Upper lobe of left lung (tissue), 6 donors: Measurements from ENCODE around the gene COL2A1. TPM values are rescaled to one million over a fixed set of nuclear protein-coding genes. Genes with fewer than 3 reads are reported as not detected.
A peak's percentile ranks its signal among the peaks of the same experiment; 100 is the strongest.

Experiments used
- ATAC-seq, 2 donors: fragments of 200-7000 bp; cut with Tn5 transposase; one replicate each; pipeline ENCODE4 v1.9.1; 2022; ENCODE audit warnings: mild to moderate bottlenecking in 2 of 2, moderate library complexity in 2 of 2; ENCODE audit not compliant: low FRiP score in 2 of 2
- DNase-seq, 2 donors: peaks; one replicate each; pipeline ENCODE4 v3.0.0-alpha.2; 2019 to 2020
- H3K27ac ChIP-seq, 4 donors: fragments of 200-600 bp; sonication (generic); one replicate each; pipeline ENCODE4 v1.5.1; 2016 to 2019
- H3K27me3 ChIP-seq, 4 donors: fragments of 200-600 bp; sonication (generic); one replicate each; pipeline ENCODE4 v1.5.1; 2017 to 2019
- H3K36me3 ChIP-seq, 4 donors: fragments of 200-600 bp; sonication (generic); one replicate each; pipeline ENCODE4 v1.5.1; 2016 to 2019
- H3K4me1 ChIP-seq, 4 donors: fragments of 200-600 bp; sonication (generic); one replicate each; pipeline ENCODE4 v1.5.1; 2018 to 2019
- H3K4me3 ChIP-seq, 4 donors: fragments of 200-600 bp; sonication (generic); one replicate each; pipeline ENCODE4 v1.5.1; 2017 to 2019; ENCODE audit warnings: mild to moderate bottlenecking in 2 of 4, moderate library complexity in 1 of 4
- H3K9me3 ChIP-seq, 4 donors: fragments of 200-600 bp; sonication (generic); one replicate each; pipeline ENCODE4 v1.5.1; 2018 to 2019
- EP300 ChIP-seq, 4 donors: sonication (generic); formaldehyde crosslinking; IDR thresholded peaks; one replicate each; pipeline ENCODE4 v1.5.1; 2017; ENCODE audit warnings: antibody characterized with exemption in 4 of 4, control low read depth in 2 of 4
- POLR2A ChIP-seq, 4 donors: fragments of 450-650 bp; IDR thresholded peaks; one replicate each; pipeline ENCODE4 v1.5.1; 2016 to 2017; ENCODE audit warnings: antibody characterized with exemption in 4 of 4, mild to moderate bottlenecking in 2 of 4
- POLR2AphosphoS5 ChIP-seq, 2 donors: sonication (generic); formaldehyde crosslinking; IDR thresholded peaks; one replicate each; pipeline ENCODE4 v1.5.1; 2017; ENCODE audit warnings: antibody characterized with exemption in 2 of 2
- WGBS, 2 donors: methylation state at CpG; one replicate each; pipeline ENCODE4 v1.1.5; 2017 to 2018; 5-methylcytosine and 5-hydroxymethylcytosine counted together
- total RNA-seq, 6 donors: library from RNA; depleted of rRNA in 4 of 6; stranded (reverse); fragments of >200 nt in 4 of 6; gene quantifications; one replicate each; pipeline versions ENCODE4 v1.1.0 to v1.2.1, GENCODE V29; 2016 to 2021
- TF ChIP-seq, protein P1 (sequence below), 6 experiments: fragments of 450-650 bp in 4 of 6; fragments of 200-600 bp in 2 of 6; sonication (generic) in 2 of 6; IDR thresholded peaks; one replicate each; pipeline ENCODE4 v1.5.1; 2016 to 2019; ENCODE audit warnings: antibody characterized with exemption in 6 of 6
- donor health status: DM: no; HTN: no; CAD: no; lungs with moderate emphysema.
- donor health status: DM: no; HTN: yes; CAD: no; lungs with severe emphysema.

The COL2A1 gene
- total RNA-seq, 6 donors from 2014 or later, result 0.34 TPM; not detected in 5

DNA sequence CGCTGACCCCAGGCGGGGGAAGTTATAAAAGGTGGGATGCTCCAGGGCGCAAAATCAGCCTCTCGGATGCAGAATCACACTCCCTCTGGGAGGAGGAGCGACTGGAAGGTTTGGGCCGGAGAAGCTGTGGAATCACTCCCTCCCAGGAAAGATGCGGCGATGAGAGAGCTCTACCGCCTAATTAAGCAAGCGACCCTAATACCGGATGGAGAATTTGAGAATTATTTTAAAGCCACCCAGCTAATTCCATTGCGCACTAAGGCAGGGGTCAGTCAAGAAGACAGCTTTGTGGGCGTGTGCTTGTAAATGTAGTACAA is 1.9 kb downstream of the COL2A1 start:
- no peaks in the 10 kb centered on the region for H3K9me3 ChIP-seq
- ATAC-seq (no peak), DNase-seq (no peak)
- H3K4me3 ChIP-seq, result peak overlapping the region in 2 of 4 donors; percentile 46 to 51
- 7 to 8% methylated on average over 13 of the region's 13 CpGs for WGBS, 2 donors
- no peak overlapping the region for H3K27ac ChIP-seq
- H3K27me3 ChIP-seq, result peaks cover 0 to 45% (median 35%) of the 10 kb centered on the region in 4 donors
- H3K4me1 ChIP-seq, result peaks cover 41 to 47% (median 44%) of the 10 kb centered on the region in 4 donors
- H3K36me3 ChIP-seq, result no peaks in the 10 kb centered on the region
- TF ChIP-seq, protein P1, sequence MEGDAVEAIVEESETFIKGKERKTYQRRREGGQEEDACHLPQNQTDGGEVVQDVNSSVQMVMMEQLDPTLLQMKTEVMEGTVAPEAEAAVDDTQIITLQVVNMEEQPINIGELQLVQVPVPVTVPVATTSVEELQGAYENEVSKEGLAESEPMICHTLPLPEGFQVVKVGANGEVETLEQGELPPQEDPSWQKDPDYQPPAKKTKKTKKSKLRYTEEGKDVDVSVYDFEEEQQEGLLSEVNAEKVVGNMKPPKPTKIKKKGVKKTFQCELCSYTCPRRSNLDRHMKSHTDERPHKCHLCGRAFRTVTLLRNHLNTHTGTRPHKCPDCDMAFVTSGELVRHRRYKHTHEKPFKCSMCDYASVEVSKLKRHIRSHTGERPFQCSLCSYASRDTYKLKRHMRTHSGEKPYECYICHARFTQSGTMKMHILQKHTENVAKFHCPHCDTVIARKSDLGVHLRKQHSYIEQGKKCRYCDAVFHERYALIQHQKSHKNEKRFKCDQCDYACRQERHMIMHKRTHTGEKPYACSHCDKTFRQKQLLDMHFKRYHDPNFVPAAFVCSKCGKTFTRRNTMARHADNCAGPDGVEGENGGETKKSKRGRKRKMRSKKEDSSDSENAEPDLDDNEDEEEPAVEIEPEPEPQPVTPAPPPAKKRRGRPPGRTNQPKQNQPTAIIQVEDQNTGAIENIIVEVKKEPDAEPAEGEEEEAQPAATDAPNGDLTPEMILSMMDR (IDR thresholded peaks at IDR 0.05), result no peak
- TF ChIP-seq POLR2AphosphoS5 (IDR thresholded peaks at IDR 0.05) (no peak), POLR2A (IDR thresholded peaks at IDR 0.05) (no peak), EP300 (IDR thresholded peaks at IDR 0.05) (no peak)

DNA sequence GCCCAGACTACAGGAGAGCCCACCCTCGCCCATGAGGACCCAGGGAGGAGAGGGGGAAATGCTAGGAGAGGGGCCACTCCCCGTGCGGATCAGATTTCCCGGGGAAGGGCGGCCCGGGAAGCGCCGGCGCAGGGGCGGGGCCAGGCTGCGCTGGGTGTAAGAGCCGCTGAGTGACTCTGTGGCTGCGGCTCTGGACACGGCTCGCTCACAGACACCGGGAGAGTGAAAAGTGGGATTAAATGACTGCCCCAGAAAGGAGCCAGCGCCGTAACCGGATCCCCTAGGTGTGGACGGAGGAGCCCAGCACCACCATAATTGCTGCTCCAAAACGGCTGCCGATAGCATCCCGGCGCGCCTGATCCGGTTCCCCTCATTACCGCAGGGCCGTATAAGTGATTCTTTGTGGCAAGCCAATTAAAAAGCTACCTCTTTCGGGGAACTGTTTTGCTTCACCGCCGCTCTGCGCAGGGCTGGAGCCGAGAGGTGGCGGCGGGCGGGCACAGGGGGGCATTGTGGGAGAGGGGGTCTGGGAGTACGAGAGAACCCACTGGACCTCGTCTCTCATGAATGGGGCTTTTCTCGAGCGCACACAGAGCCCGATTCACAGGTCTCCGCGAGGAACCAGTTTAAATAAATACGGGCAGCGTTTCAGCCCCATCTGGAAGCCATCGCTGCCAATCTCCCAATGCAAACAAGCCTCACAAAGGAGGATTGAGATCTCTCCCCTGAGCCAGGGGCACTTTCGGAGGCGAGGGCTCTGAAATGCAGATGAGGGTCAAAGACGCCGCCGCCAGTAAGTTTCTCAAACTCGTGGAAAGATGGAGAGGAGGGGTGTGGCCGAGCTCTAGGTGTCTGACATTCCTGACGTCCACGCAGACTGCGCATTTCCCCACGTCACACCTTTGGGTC is 2.5 kb downstream of the COL2A1 start:
- DNase-seq (peak; percentile 53 to 90), ATAC-seq (peak; percentile 78 to 90)
- Histone ChIP-seq H3K36me3 (no peaks in the 10 kb centered on the region), H3K27ac (no peak overlapping the region), H3K9me3 (no peaks in the 10 kb centered on the region), H3K27me3 (peaks cover 0 to 45% (median 35%) of the 10 kb centered on the region in 4 donors), H3K4me3 (peak overlapping the region; percentile 2 to 51 (median 38)), H3K4me1 (peaks cover 41 to 47% (median 44%) of the 10 kb centered on the region in 4 donors)
- 0 to 2% methylated on average over 30 to 57 of the region's 57 CpGs for WGBS, 2 donors
- TF ChIP-seq POLR2A (IDR thresholded peaks at IDR 0.05), result no peak
- TF ChIP-seq EP300 (IDR thresholded peaks at IDR 0.05), result no peak
- TF ChIP-seq, protein P1 (IDR thresholded peaks at IDR 0.05), result no peak
- TF ChIP-seq POLR2AphosphoS5 (IDR thresholded peaks at IDR 0.05), result no peak

DNA sequence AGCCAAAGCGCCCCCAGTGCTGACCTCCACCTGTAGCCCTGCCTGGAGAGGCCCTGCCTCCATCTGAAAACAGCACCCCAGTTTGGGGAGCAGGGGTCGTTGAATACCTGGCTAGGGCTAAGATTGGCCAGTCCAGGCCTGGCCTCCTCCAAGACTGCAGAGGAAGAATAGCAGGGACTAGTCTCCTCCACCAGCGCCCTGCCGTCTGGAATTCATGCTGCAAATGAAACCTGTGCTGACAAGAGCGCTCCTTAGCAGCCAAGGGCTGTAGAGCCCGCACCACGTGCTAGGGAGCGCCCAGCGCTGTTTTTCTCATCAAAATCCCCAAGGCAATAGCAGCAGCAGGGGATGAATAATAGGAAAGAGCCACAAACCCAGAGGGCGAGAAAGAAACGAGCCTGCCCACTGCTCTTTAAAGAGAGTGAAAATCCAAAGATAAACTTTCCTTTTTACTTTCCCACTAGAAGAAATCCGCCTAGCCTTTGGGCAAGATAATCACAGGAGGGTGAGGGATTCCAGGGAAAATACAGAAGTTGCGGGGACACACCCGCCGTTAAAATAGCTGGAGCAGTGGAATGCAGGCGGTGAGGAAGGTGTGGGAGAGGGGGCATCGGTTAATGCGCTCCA is 3.3 kb downstream of the COL2A1 start:
- H3K27ac ChIP-seq, result no peak overlapping the region
- WGBS, 2 donors, result 12 to 13% methylated on average over 15 to 17 of the region's 18 CpGs
- DNase-seq, result peak in 1 of 2 donors; percentile 53

DNA sequence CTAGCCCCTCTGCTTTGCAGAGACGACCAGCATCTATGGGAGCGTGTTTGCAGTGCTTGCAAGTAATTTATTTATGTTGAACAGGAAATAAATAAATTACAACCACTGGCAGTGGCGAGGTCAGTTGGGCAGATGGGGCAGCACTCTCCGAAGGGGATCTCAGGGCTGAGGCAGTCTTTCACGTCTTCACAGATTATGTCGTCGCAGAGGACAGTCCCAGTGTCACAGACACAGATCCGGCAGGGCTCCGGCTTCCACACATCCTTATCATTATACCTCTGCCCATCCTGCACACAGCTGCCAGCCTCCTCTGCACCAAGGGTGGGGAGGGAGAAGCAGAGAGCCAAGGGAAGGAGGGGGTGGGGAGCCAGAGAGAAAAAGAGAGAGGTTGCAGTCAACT is 4.5 kb downstream of the COL2A1 start:
- Histone ChIP-seq H3K36me3 (no peaks in the 10 kb centered on the region), H3K27ac (no peak overlapping the region), H3K9me3 (no peaks in the 10 kb centered on the region), H3K27me3 (peaks cover 0 to 36% (median 25%) of the 10 kb centered on the region in 4 donors), H3K4me1 (peaks cover 38 to 51% (median 42%) of the 10 kb centered on the region in 4 donors), H3K4me3 (no peak overlapping the region)
- DNase-seq, result no peak
- TF ChIP-seq POLR2A (IDR thresholded peaks at IDR 0.05) (no peak), POLR2AphosphoS5 (IDR thresholded peaks at IDR 0.05) (no peak), EP300 (IDR thresholded peaks at IDR 0.05) (no peak)
- TF ChIP-seq, protein P1 (IDR thresholded peaks at IDR 0.05), result no peak
- 64 to 65% methylated on average over 9 of the region's 9 CpGs for WGBS, 2 donors
- ATAC-seq, result no peak

More for the DNA sequence above, 3.3 kb downstream of the COL2A1 start:
- Histone ChIP-seq H3K36me3 (no peaks in the 10 kb centered on the region), H3K9me3 (no peaks in the 10 kb centered on the region), H3K27me3 (peaks cover 0 to 45% (median 34%) of the 10 kb centered on the region in 4 donors), H3K4me1 (peaks cover 41 to 52% (median 44%) of the 10 kb centered on the region in 4 donors), H3K4me3 (peak overlapping the region in 3 of 4 donors; percentile 29 to 51 (median 46))
- ATAC-seq, result peak; percentile 47 to 56
- TF ChIP-seq, protein P1 (IDR thresholded peaks at IDR 0.05), result peak in 1 of 6 experiments; percentile 11
- TF ChIP-seq POLR2A (IDR thresholded peaks at IDR 0.05) (no peak), EP300 (IDR thresholded peaks at IDR 0.05) (no peak), POLR2AphosphoS5 (IDR thresholded peaks at IDR 0.05) (no peak)
